H9 (cell line): ENCODE measurements around the gene NUDT22. TPM values are rescaled to one million over a fixed set of nuclear protein-coding genes. Genes with fewer than 3 reads are reported as not detected.

Experiments used
- DNase-seq: peaks from one replicate; pipeline ENCODE4 v3.0.0-alpha.2; 2017
- H2AFZ ChIP-seq: one replicate; pipeline ENCODE4 v1.6.1; 2013; ENCODE audit warnings: mild to moderate bottlenecking, low read length, control low read depth, moderate library complexity
- H2AK5ac ChIP-seq: 2 replicates; pipeline ENCODE4 v1.6.1; 2013; ENCODE audit warnings: low read length, control low read depth, mixed read lengths; ENCODE audit not compliant: insufficient read length
- H2BK120ac ChIP-seq: one replicate; pipeline ENCODE4 v1.6.1; 2013; ENCODE audit warnings: low read depth, mild to moderate bottlenecking, low read length, control low read depth, inconsistent platforms; ENCODE audit not compliant: poor library complexity, severe bottlenecking
- H2BK12ac ChIP-seq: 2 replicates; pipeline ENCODE4 v1.6.1; 2013; ENCODE audit warnings: low read length, control low read depth, mixed read lengths, low read depth; ENCODE audit not compliant: insufficient read length
- H2BK15ac ChIP-seq: 2 replicates; pipeline ENCODE4 v1.6.1; 2013; ENCODE audit warnings: low read depth, low read length, control low read depth
- H2BK20ac ChIP-seq: one replicate; pipeline ENCODE4 v1.6.1; 2013; ENCODE audit warnings: low read depth, mild to moderate bottlenecking, low read length, control low read depth, inconsistent platforms; ENCODE audit not compliant: poor library complexity, severe bottlenecking
- H2BK5ac ChIP-seq: 2 replicates; pipeline ENCODE4 v1.6.1; 2013; ENCODE audit warnings: low read length, control low read depth, mixed read lengths; ENCODE audit not compliant: insufficient read length
- H3K14ac ChIP-seq: 2 replicates; pipeline ENCODE4 v1.6.1; 2013; ENCODE audit warnings: low read length, control low read depth; ENCODE audit not compliant: insufficient read depth
- H3K18ac ChIP-seq: 2 replicates; pipeline ENCODE4 v1.6.1; 2013; ENCODE audit warnings: low read depth, mild to moderate bottlenecking, mixed read lengths, low read length, control low read depth; ENCODE audit not compliant: insufficient read length
- H3K23ac ChIP-seq: 2 replicates; pipeline ENCODE4 v1.6.1; 2013; ENCODE audit warnings: low read length, control low read depth, mixed read lengths, low read depth; ENCODE audit not compliant: insufficient read length
- H3K23me2 ChIP-seq: 2 replicates; pipeline ENCODE4 v1.6.1; 2013; ENCODE audit warnings: low read depth, mild to moderate bottlenecking, mixed read lengths, low read length, control low read depth; ENCODE audit not compliant: insufficient read length, poor library complexity, severe bottlenecking
- H3K27ac ChIP-seq: 2 replicates; pipeline ENCODE4 v1.5.1; 2013; ENCODE audit warnings: low read length, control low read depth, mixed read lengths, low read depth; ENCODE audit not compliant: insufficient read length
- H3K27me3 ChIP-seq: 2 replicates; pipeline ENCODE4 v1.6.1; 2013; ENCODE audit warnings: low read length, control low read depth, inconsistent platforms; ENCODE audit not compliant: insufficient read depth
- H3K4ac ChIP-seq: 2 replicates; pipeline ENCODE4 v1.6.1; 2013; ENCODE audit warnings: low read depth, mild to moderate bottlenecking, control low read depth, inconsistent platforms, low read length, moderate library complexity
- H3K4me1 ChIP-seq: 2 replicates; pipeline ENCODE4 v1.6.1; 2013; ENCODE audit warnings: low read length, control low read depth, inconsistent platforms; ENCODE audit not compliant: insufficient read depth
- H3K4me2 ChIP-seq: 2 replicates; pipeline ENCODE4 v1.6.1; 2013; ENCODE audit warnings: low read length, control low read depth, mixed read lengths; ENCODE audit not compliant: insufficient read length, insufficient read depth
- H3K56ac ChIP-seq: 2 replicates; pipeline ENCODE4 v1.6.1; 2013; ENCODE audit warnings: low read depth, mild to moderate bottlenecking, mixed read lengths, low read length, control low read depth; ENCODE audit not compliant: insufficient read length
- H3K79me1 ChIP-seq: 2 replicates; pipeline ENCODE4 v1.6.1; 2013; ENCODE audit warnings: low read depth, mild to moderate bottlenecking, moderate library complexity, low read length, control low read depth, inconsistent platforms; ENCODE audit not compliant: insufficient read depth, poor library complexity, severe bottlenecking
- H3K79me2 ChIP-seq: 2 replicates; pipeline ENCODE4 v1.6.1; 2013; ENCODE audit warnings: low read length, control low read depth, inconsistent platforms; ENCODE audit not compliant: insufficient read depth
- H3K9ac ChIP-seq: 2 replicates; pipeline ENCODE4 v1.6.1; 2013; ENCODE audit warnings: low read length, control low read depth, mixed read lengths; ENCODE audit not compliant: insufficient read length; ENCODE audit errors: extremely low read depth
- H3K9me3 ChIP-seq: one replicate; pipeline ENCODE4 v1.6.1; 2013; ENCODE audit warnings: low read depth, low read length, inconsistent platforms; ENCODE audit not compliant: control insufficient read depth
- H3T11ph ChIP-seq: one replicate; pipeline ENCODE4 v1.6.1; 2013; ENCODE audit warnings: mild to moderate bottlenecking, low read length, control low read depth, inconsistent platforms
- H4K20me1 ChIP-seq: one replicate; pipeline ENCODE4 v1.6.1; 2013; ENCODE audit not compliant: control insufficient read depth, insufficient read length, insufficient read depth
- H4K5ac ChIP-seq: 2 replicates; pipeline ENCODE4 v1.6.1; 2013; ENCODE audit warnings: low read depth, mild to moderate bottlenecking, mixed read lengths, low read length, control low read depth; ENCODE audit not compliant: insufficient read length
- H4K8ac ChIP-seq: replicated peaks from 2 replicates; pipeline ENCODE4 v1.6.1; 2013; ENCODE audit warnings: low read length, control low read depth, mixed read lengths, low read depth; ENCODE audit not compliant: insufficient read length
- H4K91ac ChIP-seq: 2 replicates; pipeline ENCODE4 v1.6.1; 2013; ENCODE audit warnings: low read depth, mild to moderate bottlenecking, moderate library complexity, mixed read lengths, low read length, control low read depth; ENCODE audit not compliant: insufficient read length
- H3K27ac Mint-ChIP-seq, 3 experiments: 2 replicates in 2 of 3; 3 replicates in 1 of 3; pipeline ENCODE4 v1.8.0; 2020 to 2021; ENCODE audit warnings: mixed read lengths in 3 of 3, mild to moderate bottlenecking in 1 of 3, moderate library complexity in 1 of 3
- H3K27me3 Mint-ChIP-seq: 2 replicates; pipeline ENCODE4 v1.8.0; 2021; ENCODE audit warnings: low read depth, mild to moderate bottlenecking, moderate library complexity, mixed read lengths
- H3K36me3 Mint-ChIP-seq, 3 experiments: 2 replicates in 2 of 3; 3 replicates in 1 of 3; pipeline ENCODE4 v1.8.0; 2020 to 2021; ENCODE audit warnings: low read depth in 3 of 3, mixed read lengths in 3 of 3; ENCODE audit not compliant: insufficient read depth in 1 of 3
- H3K4me1 Mint-ChIP-seq, 2 experiments: 2 replicates each; pipeline ENCODE4 v1.8.0; 2020; ENCODE audit warnings: mixed read lengths in 2 of 2
- H3K4me3 Mint-ChIP-seq, 2 experiments: 2 replicates in 1 of 2; 3 replicates in 1 of 2; pipeline ENCODE4 v1.8.0; 2020 to 2021; ENCODE audit warnings: mild to moderate bottlenecking in 2 of 2, mixed read lengths in 2 of 2, moderate library complexity in 1 of 2
- H3K9me3 Mint-ChIP-seq, 2 experiments: 2 replicates in 1 of 2; 3 replicates in 1 of 2; pipeline ENCODE4 v1.8.0; 2020; ENCODE audit warnings: mild to moderate bottlenecking in 2 of 2, mixed read lengths in 2 of 2, moderate library complexity in 1 of 2
- WGBS: extraction: QIAGEN DNeasy Blood & Tissue Kit; methylation state at CpG from one replicate; pipeline ENCODE4 v1.1.7; 2013; ENCODE audit warnings: missing lambda C conversion rate, low lambda C conversion rate, mixed read lengths; ENCODE audit not compliant: insufficient read length; ENCODE audit errors: extremely low coverage; 5-methylcytosine and 5-hydroxymethylcytosine counted together
- total RNA-seq: library from RNA; stranded (reverse); gene quantifications from 2 replicates; pipeline ENCODE4 v1.2.1, GENCODE V29; 2021
- TF ChIP-seq, protein P1 (sequence below): fragments of 200-600 bp; sonication (generic); conservative IDR thresholded peaks from 3 replicates; pipeline ENCODE4 v1.8.0; 2021; ENCODE audit warnings: antibody characterized with exemption, mild to moderate bottlenecking

NUDT22 gene
- total RNA-seq, 1 experiment from 2014 or later: 39.6 TPM

DNA sequence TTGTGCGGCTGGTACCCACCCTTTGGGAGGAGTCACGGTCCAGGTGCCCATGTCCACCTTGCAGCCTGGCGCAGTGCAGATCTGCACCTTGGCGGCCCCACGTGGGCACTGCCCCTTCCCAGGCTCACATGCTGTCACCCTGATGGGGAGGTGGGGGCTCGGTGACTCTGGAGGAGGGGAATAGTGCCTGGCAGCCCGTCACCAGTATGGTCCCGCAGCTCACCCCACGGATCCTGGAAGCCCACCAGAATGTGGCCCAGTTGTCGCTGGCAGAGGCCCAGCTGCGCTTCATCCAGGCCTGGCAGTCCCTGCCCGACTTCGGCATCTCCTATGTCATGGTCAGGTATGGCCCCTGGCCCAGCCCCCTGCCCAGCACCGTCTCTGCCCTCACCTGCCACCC, 5.3 kb upstream of the NUDT22 start:
- Histone ChIP-seq H3K23me2 (peaks cover 5% of the 10 kb centered on the region), H4K5ac (no peak overlapping the region), H3K4ac (no peak overlapping the region), H3K23ac (no peak overlapping the region), H2BK120ac (no peak overlapping the region), H3K9ac (no peak overlapping the region), H3K27ac (no peak overlapping the region), H4K20me1 (no peaks in the 10 kb centered on the region), H3K27me3 (no peaks in the 10 kb centered on the region), H3K4me2 (no peak overlapping the region), H3K14ac (no peak overlapping the region), H3K79me1 (no peaks in the 10 kb centered on the region), H3T11ph (no peak overlapping the region), H2BK12ac (no peak overlapping the region), H2AK5ac (no peak overlapping the region), H3K9me3 (no peaks in the 10 kb centered on the region), H3K4me1 (no peaks in the 10 kb centered on the region), H2BK5ac (no peak overlapping the region), H3K79me2 (no peaks in the 10 kb centered on the region), H2AFZ (no peak overlapping the region), H2BK15ac (no peak overlapping the region), H4K8ac (no peak overlapping the region), H2BK20ac (no peak overlapping the region), H4K91ac (no peak overlapping the region), H3K56ac (no peak overlapping the region), H3K18ac (no peak overlapping the region)
- no peak for DNase-seq
- Mint-ChIP-seq H3K27ac (no peak overlapping the region), H3K4me1 (peaks cover 8 to 11% of the 10 kb centered on the region in 2 experiments), H3K9me3 (no peaks in the 10 kb centered on the region), H3K36me3 (peaks cover 0 to 34% (median 14%) of the 10 kb centered on the region in 3 experiments; a peak in 5 of 7 replicates), H3K4me3 (no peak overlapping the region), H3K27me3 (no peaks in the 10 kb centered on the region; the same call in 1 of the 2 replicates)
- no CpG with 5 or more reads among the region's 14 CpGs for WGBS
- TF ChIP-seq, protein P1, sequence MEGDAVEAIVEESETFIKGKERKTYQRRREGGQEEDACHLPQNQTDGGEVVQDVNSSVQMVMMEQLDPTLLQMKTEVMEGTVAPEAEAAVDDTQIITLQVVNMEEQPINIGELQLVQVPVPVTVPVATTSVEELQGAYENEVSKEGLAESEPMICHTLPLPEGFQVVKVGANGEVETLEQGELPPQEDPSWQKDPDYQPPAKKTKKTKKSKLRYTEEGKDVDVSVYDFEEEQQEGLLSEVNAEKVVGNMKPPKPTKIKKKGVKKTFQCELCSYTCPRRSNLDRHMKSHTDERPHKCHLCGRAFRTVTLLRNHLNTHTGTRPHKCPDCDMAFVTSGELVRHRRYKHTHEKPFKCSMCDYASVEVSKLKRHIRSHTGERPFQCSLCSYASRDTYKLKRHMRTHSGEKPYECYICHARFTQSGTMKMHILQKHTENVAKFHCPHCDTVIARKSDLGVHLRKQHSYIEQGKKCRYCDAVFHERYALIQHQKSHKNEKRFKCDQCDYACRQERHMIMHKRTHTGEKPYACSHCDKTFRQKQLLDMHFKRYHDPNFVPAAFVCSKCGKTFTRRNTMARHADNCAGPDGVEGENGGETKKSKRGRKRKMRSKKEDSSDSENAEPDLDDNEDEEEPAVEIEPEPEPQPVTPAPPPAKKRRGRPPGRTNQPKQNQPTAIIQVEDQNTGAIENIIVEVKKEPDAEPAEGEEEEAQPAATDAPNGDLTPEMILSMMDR: no peak
